HepG2 (cell line): ENCODE data around the gene LSMEM2.

Source experiments
- ASH2L ChIP-seq: fragments of 300-600, 200-600 bp; sonication (generic); IDR thresholded peaks from 2 replicates; pipeline ENCODE4 v1.7.0; 2017; ENCODE audit warnings: low read depth, mild to moderate bottlenecking, moderate library complexity, mixed read lengths, low read length; ENCODE audit not compliant: insufficient read length
- CHD2 ChIP-seq: IDR thresholded peaks from 2 replicates; pipeline ENCODE4 v1.6.1; 2011; ENCODE audit warnings: low read depth, low read length, improper control_type of control experiment
- NR2F1 ChIP-seq, 2 experiments: fragments of 450-650 bp in 1 of 2; formaldehyde crosslinking in 1 of 2; IDR thresholded peaks; 2 replicates each; pipeline versions ENCODE4 v1.5.0 to v1.6.1; 2016 to 2020; ENCODE audit warnings: mild to moderate bottlenecking in 1 of 2, missing compliant biosample characterization in 1 of 2, missing genetic modification reagents in 1 of 2, moderate library complexity in 1 of 2
- NR3C1 ChIP-seq: sonication (generic); formaldehyde crosslinking; IDR thresholded peaks from 2 replicates; pipeline ENCODE4 v1.4.0; 2020; ENCODE audit warnings: missing genetic modification reagents
- SRF ChIP-seq: IDR thresholded peaks from 2 replicates; pipeline ENCODE4 v1.6.1; 2011; ENCODE audit warnings: mild to moderate bottlenecking, low read depth, low read length, moderate library complexity
- YY1 ChIP-seq: IDR thresholded peaks from 2 replicates; pipeline ENCODE4 v1.6.1; 2011; ENCODE audit warnings: low read length, low read depth, moderate library complexity, mild to moderate bottlenecking; ENCODE audit not compliant: insufficient read depth, insufficient replicate concordance
- ZBTB2 ChIP-seq: sonication (generic); formaldehyde crosslinking; IDR thresholded peaks from 2 replicates; pipeline ENCODE4 v1.8.0; 2022; ENCODE audit warnings: low read depth, missing genetic modification reagents
- ZUFSP ChIP-seq: sonication (generic); formaldehyde crosslinking; IDR thresholded peaks from 2 replicates; pipeline ENCODE4 v1.9.0; 2021; ENCODE audit warnings: missing genetic modification reagents, mild to moderate bottlenecking, borderline replicate concordance
- TF ChIP-seq, protein P1 (sequence below): IDR thresholded peaks from 2 replicates; pipeline ENCODE4 v1.6.1; 2012; ENCODE audit warnings: inconsistent platforms
- TF ChIP-seq, protein P2 (sequence below): sonication (generic); formaldehyde crosslinking; IDR thresholded peaks from 2 replicates; pipeline ENCODE4 v1.8.1; 2022; ENCODE audit warnings: low read depth, mild to moderate bottlenecking, missing genetic modification reagents
- TF ChIP-seq, protein P3 (sequence below): sonication (generic); formaldehyde crosslinking; IDR thresholded peaks from 2 replicates; pipeline ENCODE4 v1.5.0; 2020; ENCODE audit warnings: mild to moderate bottlenecking, missing genetic modification reagents, moderate library complexity
- TF ChIP-seq, protein P4 (sequence below): sonication (generic); formaldehyde crosslinking; conservative IDR thresholded peaks from 2 replicates; pipeline ENCODE4 v1.4.0; 2020; ENCODE audit warnings: missing genetic modification reagents

DNA sequence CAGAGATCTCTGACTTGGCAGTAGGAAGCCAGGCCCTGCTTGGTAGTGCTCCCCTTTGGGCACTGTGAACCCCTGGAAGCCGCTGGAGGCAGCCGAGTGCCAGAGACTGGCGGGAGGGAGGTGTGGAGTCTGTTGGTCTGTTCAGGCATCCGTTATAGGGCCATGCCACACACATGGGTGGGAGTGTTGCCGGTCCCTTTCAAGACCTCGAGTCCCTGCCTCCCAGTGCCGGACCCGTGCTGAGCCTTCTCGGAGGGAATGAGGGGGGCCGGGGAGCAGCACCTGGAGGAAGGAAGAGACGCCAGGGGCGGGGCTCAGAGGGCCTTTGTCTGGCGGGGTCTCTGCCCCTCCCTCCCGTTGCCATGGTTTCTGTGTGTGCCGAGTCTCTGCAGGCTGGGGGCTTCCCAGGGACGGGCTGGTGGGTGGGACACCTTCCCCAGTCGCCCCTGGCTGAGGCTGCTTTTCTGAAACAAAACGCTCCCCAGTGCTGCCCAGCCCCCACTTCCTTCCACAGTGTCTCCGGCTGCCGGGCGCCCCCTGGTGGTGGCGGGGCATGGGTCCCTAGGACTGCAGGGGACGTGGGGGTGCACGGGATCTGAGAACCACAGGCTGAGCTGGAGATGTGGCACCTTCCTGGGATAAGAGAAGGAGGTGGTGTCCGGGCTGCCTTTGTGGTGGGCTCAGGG, 32.9 kb upstream of the LSMEM2 start:
- TF ChIP-seq ZBTB2 (CRISPR knock-in tag) (no peak), NR3C1 (CRISPR knock-in tag) (no peak), ASH2L (no peak), YY1 (peak; percentile 46), SRF (0 out of 2 replicates have a peak, but pooled peaks have one; percentile 29), CHD2 (peak; percentile 42; the same call in 1 of the 2 replicates), ZUFSP (no peak), NR2F1 (CRISPR knock-in tag; IDR thresholded peaks at IDR 0.05) (no peak)
- TF ChIP-seq, protein P1, sequence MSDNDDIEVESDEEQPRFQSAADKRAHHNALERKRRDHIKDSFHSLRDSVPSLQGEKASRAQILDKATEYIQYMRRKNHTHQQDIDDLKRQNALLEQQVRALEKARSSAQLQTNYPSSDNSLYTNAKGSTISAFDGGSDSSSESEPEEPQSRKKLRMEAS: no peak
- TF ChIP-seq, protein P2, sequence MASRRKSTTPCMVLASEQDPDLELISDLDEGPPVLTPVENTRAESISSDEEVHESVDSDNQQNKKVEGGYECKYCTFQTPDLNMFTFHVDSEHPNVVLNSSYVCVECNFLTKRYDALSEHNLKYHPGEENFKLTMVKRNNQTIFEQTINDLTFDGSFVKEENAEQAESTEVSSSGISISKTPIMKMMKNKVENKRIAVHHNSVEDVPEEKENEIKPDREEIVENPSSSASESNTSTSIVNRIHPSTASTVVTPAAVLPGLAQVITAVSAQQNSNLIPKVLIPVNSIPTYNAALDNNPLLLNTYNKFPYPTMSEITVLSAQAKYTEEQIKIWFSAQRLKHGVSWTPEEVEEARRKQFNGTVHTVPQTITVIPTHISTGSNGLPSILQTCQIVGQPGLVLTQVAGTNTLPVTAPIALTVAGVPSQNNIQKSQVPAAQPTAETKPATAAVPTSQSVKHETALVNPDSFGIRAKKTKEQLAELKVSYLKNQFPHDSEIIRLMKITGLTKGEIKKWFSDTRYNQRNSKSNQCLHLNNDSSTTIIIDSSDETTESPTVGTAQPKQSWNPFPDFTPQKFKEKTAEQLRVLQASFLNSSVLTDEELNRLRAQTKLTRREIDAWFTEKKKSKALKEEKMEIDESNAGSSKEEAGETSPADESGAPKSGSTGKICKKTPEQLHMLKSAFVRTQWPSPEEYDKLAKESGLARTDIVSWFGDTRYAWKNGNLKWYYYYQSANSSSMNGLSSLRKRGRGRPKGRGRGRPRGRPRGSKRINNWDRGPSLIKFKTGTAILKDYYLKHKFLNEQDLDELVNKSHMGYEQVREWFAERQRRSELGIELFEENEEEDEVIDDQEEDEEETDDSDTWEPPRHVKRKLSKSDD (CRISPR knock-in tag): no peak
- TF ChIP-seq, protein P3, sequence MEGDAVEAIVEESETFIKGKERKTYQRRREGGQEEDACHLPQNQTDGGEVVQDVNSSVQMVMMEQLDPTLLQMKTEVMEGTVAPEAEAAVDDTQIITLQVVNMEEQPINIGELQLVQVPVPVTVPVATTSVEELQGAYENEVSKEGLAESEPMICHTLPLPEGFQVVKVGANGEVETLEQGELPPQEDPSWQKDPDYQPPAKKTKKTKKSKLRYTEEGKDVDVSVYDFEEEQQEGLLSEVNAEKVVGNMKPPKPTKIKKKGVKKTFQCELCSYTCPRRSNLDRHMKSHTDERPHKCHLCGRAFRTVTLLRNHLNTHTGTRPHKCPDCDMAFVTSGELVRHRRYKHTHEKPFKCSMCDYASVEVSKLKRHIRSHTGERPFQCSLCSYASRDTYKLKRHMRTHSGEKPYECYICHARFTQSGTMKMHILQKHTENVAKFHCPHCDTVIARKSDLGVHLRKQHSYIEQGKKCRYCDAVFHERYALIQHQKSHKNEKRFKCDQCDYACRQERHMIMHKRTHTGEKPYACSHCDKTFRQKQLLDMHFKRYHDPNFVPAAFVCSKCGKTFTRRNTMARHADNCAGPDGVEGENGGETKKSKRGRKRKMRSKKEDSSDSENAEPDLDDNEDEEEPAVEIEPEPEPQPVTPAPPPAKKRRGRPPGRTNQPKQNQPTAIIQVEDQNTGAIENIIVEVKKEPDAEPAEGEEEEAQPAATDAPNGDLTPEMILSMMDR: peak; percentile 98
- TF ChIP-seq, protein P4, sequence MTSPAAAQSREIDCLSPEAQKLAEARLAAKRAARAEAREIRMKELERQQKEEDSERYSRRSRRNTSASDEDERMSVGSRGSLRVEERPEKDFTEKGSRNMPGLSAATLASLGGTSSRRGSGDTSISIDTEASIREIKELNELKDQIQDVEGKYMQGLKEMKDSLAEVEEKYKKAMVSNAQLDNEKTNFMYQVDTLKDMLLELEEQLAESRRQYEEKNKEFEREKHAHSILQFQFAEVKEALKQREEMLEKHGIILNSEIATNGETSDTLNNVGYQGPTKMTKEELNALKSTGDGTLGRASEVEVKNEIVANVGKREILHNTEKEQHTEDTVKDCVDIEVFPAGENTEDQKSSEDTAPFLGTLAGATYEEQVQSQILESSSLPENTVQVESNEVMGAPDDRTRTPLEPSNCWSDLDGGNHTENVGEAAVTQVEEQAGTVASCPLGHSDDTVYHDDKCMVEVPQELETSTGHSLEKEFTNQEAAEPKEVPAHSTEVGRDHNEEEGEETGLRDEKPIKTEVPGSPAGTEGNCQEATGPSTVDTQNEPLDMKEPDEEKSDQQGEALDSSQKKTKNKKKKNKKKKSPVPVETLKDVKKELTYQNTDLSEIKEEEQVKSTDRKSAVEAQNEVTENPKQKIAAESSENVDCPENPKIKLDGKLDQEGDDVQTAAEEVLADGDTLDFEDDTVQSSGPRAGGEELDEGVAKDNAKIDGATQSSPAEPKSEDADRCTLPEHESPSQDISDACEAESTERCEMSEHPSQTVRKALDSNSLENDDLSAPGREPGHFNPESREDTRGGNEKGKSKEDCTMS (CRISPR knock-in tag): no peak; the same call in 1 of the 2 replicates
